Activated gamma-delta T cell treated with Interleukin-2 at 50 U/mL for 16 hours (primary cell): Measurements from ENCODE around the gene PSMD12.
"Not testable (repeated sequence)": the region's sequence is repeated elsewhere in the genome, so short reads cannot be mapped to it uniquely, and the experiment has no call there.

Source experiments
- DNase-seq: peaks from one replicate; pipeline ENCODE4 v3.0.0-alpha.2; 2020

PSMD12 gene

DNA sequence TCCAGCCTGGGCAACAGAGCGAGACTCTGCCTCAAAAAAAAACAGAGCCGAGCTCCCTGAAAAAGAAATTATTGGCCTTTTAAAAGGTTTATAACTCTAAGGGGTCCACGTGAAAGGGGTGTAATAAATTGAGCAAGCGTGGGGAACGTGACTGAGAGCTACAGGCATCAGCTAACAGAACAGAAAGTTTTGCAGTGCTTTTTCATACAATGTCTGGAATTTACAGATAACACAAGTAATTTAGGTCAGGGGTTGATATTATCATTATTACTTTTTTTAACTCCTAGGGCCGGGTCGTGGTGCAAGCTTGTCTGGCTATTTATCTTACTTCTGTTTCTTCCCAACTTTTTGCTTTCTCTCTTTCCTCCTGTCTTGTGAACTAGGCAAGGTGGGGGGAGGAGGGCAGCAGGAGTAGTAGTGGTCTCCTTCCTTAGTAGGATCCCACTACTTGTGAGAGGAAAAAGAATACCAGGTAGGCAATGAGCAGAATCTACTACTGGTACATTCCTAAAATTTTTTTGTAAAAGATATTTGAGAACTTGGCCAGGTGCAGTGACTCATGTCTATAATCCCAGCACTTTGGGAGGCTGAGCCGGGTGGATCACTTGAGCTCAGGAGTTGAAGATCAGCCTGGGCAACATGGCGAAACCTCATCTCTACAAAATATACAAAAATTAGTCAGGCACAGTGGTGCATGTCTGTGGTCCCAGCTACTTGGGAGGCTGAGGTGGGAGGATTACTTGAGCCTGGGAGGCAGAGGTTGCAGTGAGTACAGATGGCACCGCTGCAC lies 60.7 kb downstream of the PSMD12 start:
- DNase-seq: not testable (repeated sequence)

DNA sequence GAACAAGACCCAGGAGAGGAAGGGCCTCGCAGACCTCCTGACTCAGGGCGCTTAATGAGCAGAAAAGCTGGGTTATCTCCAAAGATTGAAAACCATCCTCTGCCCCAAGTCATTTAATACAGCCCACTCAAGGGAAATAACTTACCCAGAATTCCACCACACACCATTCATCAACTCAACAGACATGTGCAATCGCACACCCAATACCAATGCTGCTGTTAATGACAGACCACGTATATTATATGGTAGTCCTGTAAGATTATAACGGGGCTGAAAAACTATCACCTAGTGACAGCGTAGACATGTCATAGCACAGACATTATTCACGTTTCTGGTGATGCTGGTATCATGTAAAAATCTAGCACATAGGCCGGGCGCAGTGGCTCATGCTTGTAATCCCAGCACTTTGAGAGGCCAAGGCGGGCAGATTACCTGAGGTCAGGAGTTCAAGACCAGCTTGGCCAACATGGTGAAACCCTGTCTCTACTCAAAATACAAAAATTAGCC lies 68.9 kb downstream of the PSMD12 start:
- DNase-seq: no peak

GRCh38 chr17:67294451-67295199 lies 71.8 kb downstream of the PSMD12 start:
- DNase-seq: no peak

DNA sequence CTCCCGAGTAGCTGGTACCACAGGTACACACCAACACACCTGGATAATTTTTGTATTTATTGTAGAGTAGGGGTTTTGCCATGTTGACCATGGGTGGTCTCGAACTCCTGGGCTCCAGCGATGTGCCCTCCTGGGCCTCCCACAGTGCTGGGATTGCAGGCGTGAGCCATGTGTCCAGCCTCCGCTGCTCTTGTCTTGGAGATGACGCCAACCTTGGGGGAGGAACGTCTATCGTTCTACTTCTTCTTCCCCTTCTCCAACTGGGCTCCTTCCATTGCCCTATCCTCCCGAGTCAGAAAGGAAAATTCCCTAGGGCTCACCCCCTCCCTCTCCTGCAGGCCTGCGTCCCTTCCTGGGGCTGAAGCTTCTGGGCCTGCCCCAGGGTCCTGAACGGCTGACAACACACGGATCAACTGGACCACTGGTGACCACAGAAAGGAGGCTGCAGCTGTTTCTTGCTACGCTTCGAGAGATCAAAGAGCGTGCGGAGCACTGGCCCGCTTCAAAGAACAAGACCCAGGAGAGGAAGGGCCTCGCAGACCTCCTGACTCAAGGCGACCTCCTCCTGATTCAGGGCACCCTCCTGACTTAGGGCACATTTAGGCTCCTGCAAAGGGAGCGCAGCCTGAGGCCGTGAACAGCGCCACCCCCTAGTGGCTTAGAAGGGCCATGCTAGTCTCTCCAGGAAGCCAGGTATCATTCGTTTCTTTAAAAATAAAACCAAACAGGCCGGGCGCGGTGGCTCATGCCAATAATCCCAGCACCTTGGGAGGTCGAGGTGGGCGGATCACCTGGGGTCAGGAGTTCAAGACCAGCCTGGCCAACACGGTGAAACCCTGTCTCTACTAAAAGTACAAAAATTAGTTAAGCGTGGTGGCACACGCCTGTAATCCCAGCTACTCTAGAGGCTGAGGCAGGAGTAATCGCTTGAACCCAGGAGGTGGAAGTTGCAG lies 72.8 kb downstream of the PSMD12 start:
- DNase-seq: peak; percentile 72

DNA sequence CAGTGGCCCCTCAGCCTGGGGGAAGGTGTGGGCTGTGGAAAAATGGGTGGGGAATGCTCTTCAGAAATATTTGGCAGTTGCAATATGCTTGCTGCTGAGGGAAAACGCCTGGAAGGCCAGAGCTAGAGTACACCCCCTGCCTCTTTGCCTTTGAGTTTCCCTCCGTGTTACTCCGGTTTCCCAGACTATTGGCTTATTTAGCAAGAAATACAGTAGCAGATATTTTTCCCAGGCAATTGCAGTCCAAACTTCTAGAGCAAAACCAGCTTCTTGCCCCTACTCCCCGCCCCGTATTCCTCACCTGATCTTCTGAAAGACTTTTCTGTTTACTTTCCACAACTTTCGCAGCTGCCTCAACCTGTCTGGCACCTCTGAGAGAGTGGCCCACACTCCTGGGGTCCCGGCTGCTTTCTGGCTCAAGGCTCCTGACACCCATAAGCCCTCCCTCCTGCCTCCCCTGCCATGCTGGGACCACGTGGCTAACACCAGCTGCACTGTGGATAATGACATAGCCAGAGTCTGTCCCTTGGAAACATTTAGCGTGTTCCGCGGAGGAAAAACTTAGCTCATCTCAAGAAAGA lies 75.6 kb downstream of the PSMD12 start:
- DNase-seq: no peak

GRCh38 chr17:67290244-67290643 lies 76.1 kb downstream of the PSMD12 start:
- DNase-seq: no peak

GRCh38 chr17:67289181-67289876 lies 77.0 kb downstream of the PSMD12 start:
- no peak for DNase-seq
